Measurements from ENCODE around the gene ADAMTSL2. TPM values are rescaled to one million over a fixed set of nuclear protein-coding genes. Genes with fewer than 3 reads are reported as not detected.

The ADAMTSL2 gene
- total RNA-seq, 3 donors from 2014 or later (not counting 1 experiment from before 2014, with no cell fraction given) = not detected

DNA sequence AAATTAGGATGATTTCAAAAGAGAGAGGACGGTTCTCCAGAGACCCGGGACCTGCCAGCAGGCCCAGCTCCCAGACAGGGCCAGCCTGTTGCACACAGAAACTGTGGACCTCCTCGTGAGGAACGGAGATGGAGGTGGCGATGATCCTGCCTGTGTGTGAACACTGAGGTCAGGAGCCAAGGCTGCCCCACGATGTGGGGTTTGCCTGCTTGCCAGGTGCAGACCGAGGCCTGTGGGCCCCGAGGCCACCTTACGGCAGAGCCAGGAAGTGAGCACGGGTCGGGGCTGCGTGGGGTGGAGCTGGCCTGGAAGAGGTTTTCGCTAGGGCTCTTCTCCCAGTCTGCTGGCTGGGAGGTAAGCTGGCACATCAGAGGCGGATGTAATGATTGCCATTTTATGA, 70.4 kb downstream of the ADAMTSL2 start:
- intact Hi-C loops (cut with micrococcal nuclease) = no loop called here
- peaks cover 11 to 24% of the 10 kb centered on the region in 2 donors for H3K27me3 Mint-ChIP-seq (ENCODE audit: low read depth in 2 of 2)
- 50% methylated on average over 14 of the region's 14 CpGs for WGBS (ENCODE audit: insufficient coverage)
- Histone ChIP-seq H3K27ac (ENCODE audit: low read length) (no peak overlapping the region), H3K9me3 (ENCODE audit: control insufficient read depth, insufficient read depth, low read length) (no peaks in the 10 kb centered on the region), H3K36me3 (ENCODE audit: control insufficient read depth, insufficient read depth, low read length) (no peaks in the 10 kb centered on the region), H3K27me3 (ENCODE audit: control insufficient read depth, insufficient read depth, low read length) (peaks cover 9% of the 10 kb centered on the region), H3K4me1 (ENCODE audit: control insufficient read depth, insufficient read depth, low read length) (no peaks in the 10 kb centered on the region), H3K4me3 (ENCODE audit: low read length) (no peak overlapping the region)
- no peaks in the 10 kb centered on the region for H3K36me3 Mint-ChIP-seq
- H3K4me3 Mint-ChIP-seq = no peak overlapping the region
- DNase-seq (peak in 1 of 2 donors; percentile 29), ATAC-seq (no peak)
- peaks cover 0 to 4% of the 10 kb centered on the region in 2 donors for H3K4me1 Mint-ChIP-seq
- TF ChIP-seq, protein P1, sequence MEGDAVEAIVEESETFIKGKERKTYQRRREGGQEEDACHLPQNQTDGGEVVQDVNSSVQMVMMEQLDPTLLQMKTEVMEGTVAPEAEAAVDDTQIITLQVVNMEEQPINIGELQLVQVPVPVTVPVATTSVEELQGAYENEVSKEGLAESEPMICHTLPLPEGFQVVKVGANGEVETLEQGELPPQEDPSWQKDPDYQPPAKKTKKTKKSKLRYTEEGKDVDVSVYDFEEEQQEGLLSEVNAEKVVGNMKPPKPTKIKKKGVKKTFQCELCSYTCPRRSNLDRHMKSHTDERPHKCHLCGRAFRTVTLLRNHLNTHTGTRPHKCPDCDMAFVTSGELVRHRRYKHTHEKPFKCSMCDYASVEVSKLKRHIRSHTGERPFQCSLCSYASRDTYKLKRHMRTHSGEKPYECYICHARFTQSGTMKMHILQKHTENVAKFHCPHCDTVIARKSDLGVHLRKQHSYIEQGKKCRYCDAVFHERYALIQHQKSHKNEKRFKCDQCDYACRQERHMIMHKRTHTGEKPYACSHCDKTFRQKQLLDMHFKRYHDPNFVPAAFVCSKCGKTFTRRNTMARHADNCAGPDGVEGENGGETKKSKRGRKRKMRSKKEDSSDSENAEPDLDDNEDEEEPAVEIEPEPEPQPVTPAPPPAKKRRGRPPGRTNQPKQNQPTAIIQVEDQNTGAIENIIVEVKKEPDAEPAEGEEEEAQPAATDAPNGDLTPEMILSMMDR (IDR thresholded peaks at IDR 0.05) = no peak
- no peak overlapping the region for H3K27ac Mint-ChIP-seq
- H3K9me3 Mint-ChIP-seq = no peaks in the 10 kb centered on the region

DNA sequence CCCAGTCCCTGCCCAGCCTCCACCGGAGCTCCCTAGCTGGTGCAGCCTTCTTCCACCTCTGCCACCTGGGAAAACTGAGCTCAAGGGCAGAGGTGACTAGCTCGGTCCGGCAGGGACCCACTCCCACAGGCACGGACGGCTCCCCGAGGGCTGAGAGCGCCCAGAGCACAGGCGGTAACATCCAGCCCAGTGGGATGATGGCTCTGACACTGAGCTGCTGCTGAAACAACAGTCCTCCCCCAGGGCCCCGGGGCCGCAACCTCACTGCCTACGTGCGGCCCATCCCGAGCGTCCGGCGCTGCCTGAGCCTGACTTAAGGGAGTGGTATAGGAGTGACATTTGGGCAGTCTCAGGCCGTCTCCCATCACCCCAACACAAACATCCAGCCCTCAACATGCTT, 70.9 kb downstream of the ADAMTSL2 start:
- Histone ChIP-seq H3K4me3 (ENCODE audit: low read length) (no peak overlapping the region), H3K27ac (ENCODE audit: low read length) (no peak overlapping the region), H3K36me3 (ENCODE audit: control insufficient read depth, insufficient read depth, low read length) (no peaks in the 10 kb centered on the region), H3K27me3 (ENCODE audit: control insufficient read depth, insufficient read depth, low read length) (peaks cover 10% of the 10 kb centered on the region), H3K9me3 (ENCODE audit: control insufficient read depth, insufficient read depth, low read length) (no peaks in the 10 kb centered on the region), H3K4me1 (ENCODE audit: control insufficient read depth, insufficient read depth, low read length) (no peaks in the 10 kb centered on the region)
- H3K4me1 Mint-ChIP-seq = peaks cover 0 to 4% of the 10 kb centered on the region in 2 donors
- TF ChIP-seq, protein P1 (IDR thresholded peaks at IDR 0.05) = no peak
- ATAC-seq = no peak
- intact Hi-C loops (cut with micrococcal nuclease) = no loop called here
- H3K36me3 Mint-ChIP-seq = no peaks in the 10 kb centered on the region
- H3K4me3 Mint-ChIP-seq = no peak overlapping the region
- peaks cover 16 to 29% of the 10 kb centered on the region in 2 donors for H3K27me3 Mint-ChIP-seq (ENCODE audit: low read depth in 2 of 2)
- WGBS (ENCODE audit: insufficient coverage) = 84% methylated on average over 15 of the region's 17 CpGs
- H3K9me3 Mint-ChIP-seq = no peaks in the 10 kb centered on the region
- no peak for DNase-seq
- no peak overlapping the region for H3K27ac Mint-ChIP-seq

DNA sequence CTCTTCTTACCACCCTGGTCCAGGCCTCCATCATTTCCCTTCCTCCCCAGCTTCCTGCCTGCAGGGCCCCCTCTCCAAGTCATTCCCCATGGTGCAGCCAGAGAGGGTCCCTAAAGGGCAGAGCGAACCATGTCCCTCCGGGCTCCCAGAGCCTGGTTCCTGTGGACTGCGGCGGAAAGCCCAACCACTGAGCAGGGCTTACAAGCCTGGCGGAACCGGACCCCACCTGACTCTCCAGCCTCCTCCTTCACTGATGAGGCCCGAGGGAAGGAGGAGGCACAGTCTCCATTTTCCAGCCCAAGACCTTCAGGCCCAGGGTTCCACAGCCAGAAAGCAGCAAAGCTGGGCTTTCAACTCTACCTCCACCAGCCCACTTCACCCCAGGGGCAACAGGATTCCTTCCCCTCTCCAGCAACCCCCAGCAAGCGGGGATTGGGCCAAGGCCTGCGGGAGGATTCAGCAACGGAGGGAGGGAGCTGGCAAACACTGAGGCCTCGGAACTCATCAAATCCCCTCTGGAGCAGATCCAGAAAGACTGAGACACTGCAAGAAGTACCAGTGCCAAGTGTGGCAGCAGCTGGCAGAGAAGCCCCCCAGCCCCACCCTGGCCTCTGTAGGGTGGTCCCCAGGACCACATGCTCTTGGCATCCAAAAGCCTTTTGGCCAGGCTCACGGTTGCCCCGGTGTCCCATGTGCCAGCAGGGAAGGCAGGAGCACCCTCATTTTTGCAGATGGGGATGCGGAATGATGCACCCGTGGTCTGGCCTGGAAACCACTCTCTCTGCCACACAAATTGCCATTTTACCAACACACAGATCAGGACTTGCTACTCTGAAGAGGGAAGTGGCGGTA, 71.6 kb downstream of the ADAMTSL2 start:
- Histone ChIP-seq H3K9me3 (ENCODE audit: control insufficient read depth, insufficient read depth, low read length) (no peaks in the 10 kb centered on the region), H3K27ac (ENCODE audit: low read length) (no peak overlapping the region), H3K27me3 (ENCODE audit: control insufficient read depth, insufficient read depth, low read length) (peaks cover 12% of the 10 kb centered on the region), H3K4me1 (ENCODE audit: control insufficient read depth, insufficient read depth, low read length) (no peaks in the 10 kb centered on the region), H3K4me3 (ENCODE audit: low read length) (no peak overlapping the region), H3K36me3 (ENCODE audit: control insufficient read depth, insufficient read depth, low read length) (no peaks in the 10 kb centered on the region)
- H3K4me3 Mint-ChIP-seq = no peak overlapping the region
- peaks cover 23 to 27% of the 10 kb centered on the region in 2 donors for H3K27me3 Mint-ChIP-seq (ENCODE audit: low read depth in 2 of 2)
- DNase-seq = no peak
- H3K36me3 Mint-ChIP-seq = no peaks in the 10 kb centered on the region
- H3K4me1 Mint-ChIP-seq = peaks cover 0 to 4% of the 10 kb centered on the region in 2 donors
- intact Hi-C loops (cut with micrococcal nuclease) = no loop called here
- no peak for ATAC-seq
- 69% methylated on average over 16 of the region's 16 CpGs for WGBS (ENCODE audit: insufficient coverage)
- no peak overlapping the region for H3K27ac Mint-ChIP-seq
- no peaks in the 10 kb centered on the region for H3K9me3 Mint-ChIP-seq
- TF ChIP-seq, protein P1 (IDR thresholded peaks at IDR 0.05) = no peak

Measured in natural killer cell (primary cell).